NB4 (cell line): ENCODE results near the gene RBMS3.

Experiments used
- POLR2A ChIP-seq: IDR thresholded peaks from 2 replicates; pipeline ENCODE4 v1.6.1; 2011; ENCODE audit warnings: mild to moderate bottlenecking; ENCODE audit not compliant: insufficient read length; ENCODE audit errors: extremely low read depth
- TF ChIP-seq, protein P1 (sequence below): IDR thresholded peaks from one replicate; pipeline ENCODE4 v1.5.1; 2012; ENCODE audit warnings: low read depth, low read length
- TF ChIP-seq, protein P2 (sequence below): IDR thresholded peaks from 2 replicates; pipeline ENCODE4 v1.6.1; 2011; ENCODE audit warnings: low read depth, low read length

DNA sequence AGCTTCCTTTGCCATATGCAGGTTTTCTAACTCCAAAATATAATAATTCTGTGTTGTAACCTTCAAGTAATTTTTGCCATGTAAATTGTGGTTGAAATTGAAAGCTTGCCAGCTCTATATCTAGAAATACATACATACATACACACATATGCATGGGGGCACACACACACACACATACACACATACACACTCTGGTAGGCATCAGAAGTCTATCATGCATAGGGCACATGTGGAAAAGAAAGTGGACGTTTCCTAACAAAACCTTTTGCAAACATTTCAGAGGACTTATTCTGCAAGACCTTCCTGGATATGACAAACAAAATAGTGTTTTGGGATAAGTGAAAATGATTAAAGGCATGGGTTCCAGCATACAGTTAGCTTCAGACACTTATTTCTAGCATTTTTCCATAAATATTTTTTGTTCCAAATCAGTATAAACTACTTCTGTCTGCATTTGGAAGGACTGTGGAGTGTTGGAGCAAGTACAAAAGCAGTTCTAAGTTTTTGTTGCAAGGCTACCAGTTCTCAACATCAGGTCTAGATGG is 578.9 kb downstream of the RBMS3 start:
- TF ChIP-seq, protein P1, sequence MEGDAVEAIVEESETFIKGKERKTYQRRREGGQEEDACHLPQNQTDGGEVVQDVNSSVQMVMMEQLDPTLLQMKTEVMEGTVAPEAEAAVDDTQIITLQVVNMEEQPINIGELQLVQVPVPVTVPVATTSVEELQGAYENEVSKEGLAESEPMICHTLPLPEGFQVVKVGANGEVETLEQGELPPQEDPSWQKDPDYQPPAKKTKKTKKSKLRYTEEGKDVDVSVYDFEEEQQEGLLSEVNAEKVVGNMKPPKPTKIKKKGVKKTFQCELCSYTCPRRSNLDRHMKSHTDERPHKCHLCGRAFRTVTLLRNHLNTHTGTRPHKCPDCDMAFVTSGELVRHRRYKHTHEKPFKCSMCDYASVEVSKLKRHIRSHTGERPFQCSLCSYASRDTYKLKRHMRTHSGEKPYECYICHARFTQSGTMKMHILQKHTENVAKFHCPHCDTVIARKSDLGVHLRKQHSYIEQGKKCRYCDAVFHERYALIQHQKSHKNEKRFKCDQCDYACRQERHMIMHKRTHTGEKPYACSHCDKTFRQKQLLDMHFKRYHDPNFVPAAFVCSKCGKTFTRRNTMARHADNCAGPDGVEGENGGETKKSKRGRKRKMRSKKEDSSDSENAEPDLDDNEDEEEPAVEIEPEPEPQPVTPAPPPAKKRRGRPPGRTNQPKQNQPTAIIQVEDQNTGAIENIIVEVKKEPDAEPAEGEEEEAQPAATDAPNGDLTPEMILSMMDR, result no peak
- TF ChIP-seq POLR2A, result no peak
- TF ChIP-seq, protein P2, sequence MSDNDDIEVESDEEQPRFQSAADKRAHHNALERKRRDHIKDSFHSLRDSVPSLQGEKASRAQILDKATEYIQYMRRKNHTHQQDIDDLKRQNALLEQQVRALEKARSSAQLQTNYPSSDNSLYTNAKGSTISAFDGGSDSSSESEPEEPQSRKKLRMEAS, result no peak
